Measurements from ENCODE around the gene ZBTB45.
"Not testable (repeated sequence)": the region's sequence is repeated elsewhere in the genome, so short reads cannot be mapped to it uniquely, and the experiment has no call there.

Gene ZBTB45

GRCh38 chr19:58509731-58510083, 9.9 kb downstream of the ZBTB45 start:
- DNase-seq: no peak

GRCh38 chr19:58507602-58508223, 11.9 kb downstream of the ZBTB45 start:
- not testable (repeated sequence) for DNase-seq

GRCh38 chr19:58500242-58500641, 19.4 kb downstream of the ZBTB45 start:
- DNase-seq: no peak

- peak; percentile 95 for DNase-seq
These were observed 20.3 kb downstream of the ZBTB45 start for GRCh38 chr19:58499021-58499927.

DNA sequence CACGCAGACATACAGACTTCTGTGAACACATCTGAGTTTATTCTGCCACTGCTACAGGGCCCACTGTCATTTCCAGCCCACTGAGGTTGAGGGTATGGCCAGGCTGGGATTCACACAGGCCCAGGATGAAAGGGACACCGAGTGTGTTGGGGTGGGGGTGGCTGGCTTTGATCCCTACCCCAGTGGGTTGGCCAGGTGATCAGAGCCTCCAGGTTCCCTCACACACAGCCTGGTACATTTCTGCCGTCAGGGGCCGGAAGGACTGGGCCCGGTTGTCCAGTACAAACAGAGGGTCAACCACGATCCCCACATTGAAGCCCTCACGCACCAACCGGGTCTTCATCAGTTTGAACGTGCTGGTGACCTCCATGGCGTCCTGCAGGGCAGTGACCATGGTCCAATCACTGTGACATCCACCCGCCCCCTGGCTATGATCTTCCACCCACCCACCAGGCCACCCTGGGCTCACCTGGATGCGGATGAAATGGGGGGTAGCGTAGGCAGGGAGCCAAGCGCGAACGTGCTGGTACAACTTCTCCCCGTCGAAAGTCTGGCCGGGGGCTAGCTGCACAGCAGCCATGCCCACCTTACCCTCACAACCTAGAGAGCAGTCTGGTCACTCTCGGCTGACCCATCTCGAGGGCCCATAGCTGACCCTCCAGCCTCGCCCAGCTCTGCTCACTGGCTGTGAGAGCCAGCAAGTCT, 21.1 kb downstream of the ZBTB45 start:
- no peak for DNase-seq

DNA sequence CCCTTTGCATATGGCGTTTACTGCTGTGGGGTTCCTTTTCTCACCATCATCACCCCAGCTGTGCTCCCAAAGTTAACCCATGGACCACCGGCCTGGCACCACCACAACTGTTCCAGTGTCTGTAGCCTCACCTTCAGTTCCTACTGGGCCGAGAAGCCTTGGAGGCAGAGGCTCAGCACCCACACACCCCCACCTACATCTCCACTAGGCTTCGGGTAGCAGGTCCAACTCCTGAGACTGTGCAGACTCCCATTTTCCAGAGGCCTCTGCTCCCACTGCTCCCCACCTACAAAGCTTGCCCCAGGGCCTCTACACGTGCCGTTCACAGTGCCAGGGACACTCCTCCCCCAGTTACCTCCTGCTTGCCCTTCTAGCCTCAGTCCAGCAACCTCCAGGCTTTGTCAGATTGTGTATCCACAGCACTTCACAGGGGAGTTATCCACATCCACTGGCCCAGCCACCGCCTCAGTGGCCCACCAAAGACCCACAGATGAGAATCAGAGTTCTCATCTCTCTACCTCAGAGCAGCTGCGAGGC, 21.9 kb downstream of the ZBTB45 start:
- no peak for DNase-seq

DNA sequence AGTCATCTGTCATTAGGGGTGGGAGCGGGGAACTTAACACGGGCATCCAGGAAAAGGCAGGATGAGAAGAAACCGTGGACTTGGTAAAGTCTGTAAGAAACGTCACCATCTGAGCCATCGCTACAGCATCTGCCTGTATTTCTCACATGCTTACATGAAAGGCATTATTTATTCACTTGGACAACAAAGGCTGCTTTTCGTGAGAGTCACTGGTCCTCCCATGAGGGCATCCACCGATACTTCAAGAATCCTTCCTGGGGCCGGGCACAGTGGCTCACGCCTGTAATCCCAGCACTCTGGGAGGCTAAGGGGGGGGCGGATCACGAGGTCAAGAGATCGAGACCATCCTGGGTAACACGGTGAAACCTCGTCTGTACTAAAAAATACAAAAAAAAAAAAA, 27.3 kb downstream of the ZBTB45 start:
- DNase-seq: no peak

- no peak for DNase-seq
These were observed 28.2 kb downstream of the ZBTB45 start for GRCh38 chr19:58491393-58491792.

- not testable (repeated sequence) for DNase-seq
These were observed 35.3 kb downstream of the ZBTB45 start for GRCh38 chr19:58484349-58484748.

DNA sequence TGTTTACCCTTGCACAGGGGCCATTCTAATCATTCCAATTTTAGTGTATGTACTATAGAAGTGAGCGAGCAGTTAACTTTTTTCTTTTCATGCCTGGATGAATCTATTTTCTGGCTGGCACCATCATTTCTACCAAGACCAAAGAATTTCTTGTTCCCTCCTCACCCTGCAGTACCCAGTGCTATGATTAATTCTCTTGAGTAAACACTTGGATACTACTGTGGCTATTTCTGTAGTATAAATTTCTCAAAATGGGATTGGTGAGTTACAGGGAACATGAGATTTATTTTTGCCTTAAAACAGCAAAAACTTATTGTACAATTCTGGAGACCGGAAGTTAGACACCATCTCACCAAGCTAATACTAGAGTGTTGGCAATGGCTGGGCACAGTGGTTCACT, 35.8 kb downstream of the ZBTB45 start:
- DNase-seq: no peak

GRCh38 chr19:58482372-58482771, 37.2 kb downstream of the ZBTB45 start:
- no peak for DNase-seq

DNA sequence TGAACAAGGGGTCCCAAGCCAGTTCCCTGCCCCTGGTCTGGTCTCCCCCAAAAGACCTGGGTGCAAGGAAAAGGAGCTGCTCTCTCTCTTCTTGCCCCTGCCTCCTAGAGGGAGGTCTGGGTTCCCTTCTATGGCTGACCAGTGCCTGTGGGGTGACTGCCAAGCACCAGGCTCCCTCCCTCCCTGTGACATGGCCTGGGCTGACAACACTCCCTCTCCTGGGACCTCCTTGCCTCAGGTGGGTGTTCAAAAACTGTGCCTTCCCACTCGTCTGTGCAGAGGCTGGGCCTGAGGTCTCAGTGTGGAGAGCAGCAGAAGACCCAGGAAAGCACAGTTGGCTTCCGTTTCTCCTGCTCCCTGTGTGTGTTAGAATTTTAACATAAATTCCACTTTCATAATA, 38.8 kb downstream of the ZBTB45 start:
- no peak for DNase-seq

DNA sequence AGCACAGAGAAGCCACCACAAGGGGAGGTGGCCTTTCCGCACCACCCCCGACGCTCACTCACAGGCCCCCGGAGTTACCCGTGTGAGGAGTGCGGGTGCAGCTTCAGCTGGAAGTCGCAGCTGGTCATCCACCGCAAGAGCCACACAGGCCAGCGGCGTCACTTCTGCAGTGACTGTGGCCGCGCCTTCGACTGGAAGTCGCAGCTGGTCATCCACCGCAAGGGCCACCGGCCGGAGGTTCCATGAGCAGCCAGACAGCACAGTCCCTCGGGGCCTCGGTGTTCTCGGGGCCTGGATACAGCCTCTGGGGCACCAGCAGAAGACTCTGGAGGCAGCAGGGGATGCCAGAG, 39.2 kb downstream of the ZBTB45 start:
- no peak for DNase-seq

- DNase-seq: no peak
These were observed 39.7 kb downstream of the ZBTB45 start for GRCh38 chr19:58479736-58480480.

DNA sequence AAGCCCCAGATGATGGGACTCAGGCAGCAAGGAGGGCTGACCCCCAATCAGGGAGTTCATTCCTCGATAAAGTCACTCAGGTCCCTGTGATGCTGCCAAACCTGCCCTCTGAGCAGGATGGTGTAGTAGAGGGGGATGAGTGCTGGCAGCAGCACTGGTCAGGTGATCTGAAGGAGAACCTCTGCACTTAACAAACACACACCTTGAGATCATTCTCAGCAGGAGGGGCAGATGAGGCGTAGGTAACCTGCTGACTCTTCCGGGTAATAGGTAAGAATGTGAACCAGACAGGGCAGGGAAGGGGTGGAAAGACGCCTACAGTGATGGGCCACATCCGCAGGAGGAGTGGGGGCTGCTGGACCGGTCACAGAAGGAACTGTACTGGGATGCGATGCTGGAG, 40.3 kb downstream of the ZBTB45 start:
- no peak for DNase-seq

DNA sequence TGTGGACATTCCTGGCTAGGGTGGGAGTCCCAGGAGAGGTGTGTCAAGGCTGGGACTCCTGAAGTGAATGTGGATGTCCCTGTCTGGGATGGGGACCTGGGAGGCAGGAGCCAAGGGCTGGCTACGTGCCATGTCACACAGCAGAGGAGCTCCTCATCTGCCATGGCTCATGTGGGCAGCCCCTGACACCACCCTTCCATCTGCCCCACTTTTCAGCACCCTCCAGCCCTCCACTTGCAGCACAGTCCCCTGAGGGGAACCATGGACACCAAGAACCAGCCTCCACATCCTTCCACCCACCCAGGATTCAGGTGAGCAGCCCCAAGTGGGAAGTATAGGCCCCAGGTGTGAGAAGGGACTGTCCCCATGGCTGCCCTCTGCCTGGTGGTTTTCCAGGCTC, 41.7 kb downstream of the ZBTB45 start:
- DNase-seq: no peak

- no peak for DNase-seq
These were observed 42.5 kb downstream of the ZBTB45 start for GRCh38 chr19:58477130-58477529.

GRCh38 chr19:58476498-58477015, 43.1 kb downstream of the ZBTB45 start:
- no peak for DNase-seq

- peak; percentile 94 for DNase-seq
These were observed 43.7 kb downstream of the ZBTB45 start, which contains the start of gene ZNF446 for GRCh38 chr19:58475714-58476497. Gene ZNF446 (plus strand): TSS chr19:58476352. CDS start chr19:58477219, 867 bp downstream.

- DNase-seq: no peak
These were observed 44.5 kb downstream of the ZBTB45 start for GRCh38 chr19:58474997-58475713.
